Fibroblast of peridontal ligament (primary cell): ENCODE measurements around the gene CDC5L.
"Not testable (repeated sequence)": the region's sequence is repeated elsewhere in the genome, so short reads cannot be mapped to it uniquely, and the experiment has no call there.

Experiments used
- DNase-seq: peaks from one replicate; pipeline ENCODE4 v3.0.0-alpha.2; 2010; ENCODE audit errors: extremely low read depth

Gene CDC5L

DNA sequence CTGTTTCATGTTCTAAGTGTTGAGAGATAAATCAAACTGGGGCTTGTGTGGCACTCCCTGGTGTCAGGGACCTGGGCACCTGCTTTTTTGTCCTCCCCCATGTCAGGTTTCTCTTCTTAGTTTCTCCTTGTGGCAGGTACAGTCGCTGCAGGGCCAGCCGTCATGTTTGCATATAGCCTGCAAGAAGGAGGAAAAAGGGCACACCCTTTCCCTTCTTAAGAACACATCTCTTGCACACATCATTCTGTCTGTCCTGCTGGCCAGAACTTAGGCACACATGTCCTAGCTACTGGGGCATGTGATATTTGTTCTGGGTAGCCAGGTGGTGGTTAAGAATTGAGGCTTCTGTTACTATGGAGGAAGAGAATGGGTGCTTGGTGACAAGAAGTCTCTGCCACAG is 27.9 kb downstream of the CDC5L start:
- no peak for DNase-seq

DNA sequence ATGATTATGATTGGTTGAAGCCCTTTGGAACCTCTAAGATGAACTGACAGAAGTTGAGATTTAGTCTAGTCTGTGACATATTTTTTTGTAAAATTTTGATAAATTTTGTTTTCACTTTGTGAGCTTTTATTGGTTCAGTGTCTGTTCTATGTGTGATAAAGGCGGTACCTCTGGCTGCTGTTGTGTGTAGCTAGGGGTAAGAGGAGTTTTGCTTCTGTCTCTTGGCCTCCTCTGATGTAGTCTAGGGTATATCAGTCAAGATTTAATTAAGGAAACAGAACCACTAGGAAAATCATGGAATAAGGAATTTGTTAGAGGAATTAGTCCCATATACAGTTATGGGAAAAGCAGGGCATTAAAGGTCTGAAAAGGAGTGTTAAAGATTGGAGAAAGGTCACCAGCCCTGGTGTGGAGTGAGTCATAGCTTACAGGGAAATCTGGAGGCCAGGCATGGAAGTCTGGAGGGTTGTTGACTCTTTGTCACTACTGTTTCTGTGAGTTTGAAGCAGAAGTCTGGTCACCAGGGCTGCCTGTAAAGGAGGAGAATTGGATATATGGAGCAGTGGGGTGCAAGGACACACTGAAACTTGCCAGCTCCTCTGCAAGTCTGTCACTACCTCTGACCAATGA is 28.5 kb downstream of the CDC5L start:
- DNase-seq: peak; percentile 44

DNA sequence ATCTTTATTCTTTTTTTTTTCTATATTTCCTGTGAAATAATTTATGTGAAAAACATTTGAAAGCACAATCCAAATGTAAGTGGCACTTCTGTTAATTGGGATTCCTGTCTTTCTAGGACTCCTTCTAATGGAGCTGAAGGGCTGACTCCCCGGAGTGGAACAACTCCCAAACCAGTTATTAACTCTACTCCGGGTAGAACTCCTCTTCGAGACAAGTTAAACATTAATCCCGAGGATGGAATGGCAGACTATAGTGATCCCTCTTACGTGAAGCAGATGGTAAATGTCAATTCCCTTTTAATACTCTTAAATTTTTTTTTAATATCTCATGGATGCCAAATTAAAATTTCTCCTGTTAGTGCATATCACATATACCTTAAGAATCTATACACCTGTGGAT is 35.0 kb downstream of the CDC5L start:
- no peak for DNase-seq

DNA sequence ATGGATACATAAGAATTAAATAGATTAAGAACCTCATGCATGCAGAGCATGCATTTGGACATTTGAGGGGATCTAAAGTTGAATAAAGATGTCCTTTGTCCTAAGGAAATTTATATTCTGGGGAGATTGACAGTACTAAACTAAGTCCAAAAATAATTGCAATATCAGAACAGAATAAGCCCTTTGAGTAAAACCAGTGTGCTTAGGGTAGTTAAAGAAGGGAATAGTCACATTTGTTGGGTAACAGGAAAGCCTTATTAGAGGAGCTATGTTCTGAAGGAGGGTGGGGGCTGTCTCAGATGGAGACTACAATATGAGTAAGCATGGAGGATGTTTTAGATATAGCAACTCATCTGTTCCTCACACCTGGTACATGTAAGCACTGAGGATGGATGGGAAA is 35.8 kb downstream of the CDC5L start:
- no peak for DNase-seq

DNA sequence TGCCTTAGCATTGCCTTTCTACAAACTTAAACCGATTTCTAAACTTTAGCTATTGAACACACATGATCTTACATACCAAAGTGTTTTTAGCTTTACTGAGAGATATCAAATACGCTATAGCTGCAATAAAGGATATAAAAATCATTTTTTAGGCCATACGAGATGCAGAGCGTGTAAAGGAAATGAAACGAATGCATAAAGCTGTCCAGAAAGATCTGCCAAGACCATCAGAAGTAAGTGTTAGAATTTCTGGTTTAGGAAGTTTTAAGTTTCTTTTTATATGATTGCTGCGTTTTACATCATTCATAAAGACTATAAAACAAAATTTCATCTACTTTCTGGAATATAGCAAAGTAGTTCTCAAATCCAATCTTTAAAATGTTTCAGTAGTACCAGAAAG is 38.4 kb downstream of the CDC5L start:
- no peak for DNase-seq

DNA sequence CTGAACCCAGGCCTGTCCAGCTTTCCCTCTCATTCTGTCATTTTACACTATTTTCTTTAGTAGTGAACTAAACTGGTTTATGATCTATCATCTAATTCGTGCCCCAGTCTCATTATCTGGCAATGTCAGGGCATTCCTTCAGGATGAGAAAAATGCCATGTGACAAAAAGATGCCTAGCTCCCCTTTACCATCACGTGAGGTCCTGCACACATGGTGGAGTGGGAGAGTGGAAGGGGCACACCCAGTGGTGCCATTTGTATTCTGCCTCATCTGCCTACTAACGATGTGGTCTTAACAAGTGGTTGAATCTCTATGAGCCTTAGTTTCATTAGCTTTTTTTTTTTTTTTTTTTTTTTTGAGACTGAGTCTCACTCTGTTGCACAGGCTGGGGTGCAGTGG is 41.2 kb downstream of the CDC5L start:
- peak; percentile 63 for DNase-seq

DNA sequence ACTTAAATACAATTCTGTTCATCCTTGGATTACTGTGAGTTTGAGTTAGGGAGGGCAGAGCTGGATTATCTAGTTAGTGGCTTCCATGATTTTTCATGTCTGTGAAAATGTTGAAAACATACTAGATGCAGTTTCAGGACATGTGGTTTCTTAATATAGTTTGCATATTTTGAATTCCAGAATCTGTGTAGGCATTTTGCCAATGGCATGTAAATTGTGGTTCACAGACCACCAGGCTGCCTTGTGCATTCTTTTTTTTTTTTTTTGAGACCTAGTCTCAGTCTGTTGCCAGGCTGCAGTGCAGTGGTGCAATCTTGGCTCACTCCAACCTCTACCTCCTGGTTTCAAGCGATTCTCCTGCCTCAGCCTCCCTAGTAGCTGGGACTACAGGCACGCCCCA is 42.8 kb downstream of the CDC5L start:
- peak; percentile 72 for DNase-seq

DNA sequence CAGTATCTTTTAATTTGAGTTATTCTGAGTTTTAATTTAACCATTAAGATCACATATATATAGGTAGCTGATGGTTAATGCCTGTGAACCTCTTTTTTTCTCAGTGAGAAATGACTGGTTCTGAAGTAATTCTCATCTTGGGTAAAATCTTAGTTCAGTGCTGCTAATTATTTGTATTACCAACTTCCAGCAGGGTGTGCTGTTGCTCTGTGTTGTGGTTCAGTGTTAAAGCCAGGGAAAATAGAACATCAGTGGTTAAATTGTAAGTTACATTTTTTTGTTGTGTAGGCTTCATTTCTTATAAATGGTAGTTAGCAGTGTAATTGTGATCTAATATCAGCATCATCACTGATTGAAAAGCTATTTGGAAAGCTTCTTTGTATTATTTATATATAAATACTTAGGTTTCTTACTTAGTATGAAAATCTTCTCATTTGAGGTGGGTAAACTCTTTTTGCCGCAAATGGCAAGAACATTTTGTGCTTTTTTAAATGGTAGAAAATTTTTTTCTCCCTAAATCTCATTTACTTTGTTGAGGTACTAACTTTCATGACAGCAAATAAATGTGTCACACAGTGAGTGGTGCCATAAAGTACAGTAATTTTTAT is 43.7 kb downstream of the CDC5L start:
- DNase-seq: peak; percentile 91

DNA sequence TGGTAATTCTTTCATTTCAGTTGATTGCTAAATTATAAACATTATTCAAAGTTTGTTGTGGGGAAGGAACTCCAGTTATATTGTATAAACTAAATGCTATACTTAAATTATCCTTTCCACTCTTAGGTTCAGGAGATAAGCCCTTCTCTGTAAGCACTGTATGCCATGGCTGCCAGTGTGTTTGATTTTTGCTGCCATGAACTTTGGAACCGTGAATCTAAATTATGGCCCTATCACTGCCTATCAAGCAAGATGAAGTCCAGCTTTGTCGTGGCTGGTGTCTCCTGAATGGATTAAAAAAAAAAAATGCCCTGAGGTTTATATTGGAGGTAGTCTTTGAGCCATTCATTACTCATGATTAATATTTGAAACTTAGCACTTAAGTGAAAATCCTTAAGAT is 44.7 kb downstream of the CDC5L start:
- no peak for DNase-seq

DNA sequence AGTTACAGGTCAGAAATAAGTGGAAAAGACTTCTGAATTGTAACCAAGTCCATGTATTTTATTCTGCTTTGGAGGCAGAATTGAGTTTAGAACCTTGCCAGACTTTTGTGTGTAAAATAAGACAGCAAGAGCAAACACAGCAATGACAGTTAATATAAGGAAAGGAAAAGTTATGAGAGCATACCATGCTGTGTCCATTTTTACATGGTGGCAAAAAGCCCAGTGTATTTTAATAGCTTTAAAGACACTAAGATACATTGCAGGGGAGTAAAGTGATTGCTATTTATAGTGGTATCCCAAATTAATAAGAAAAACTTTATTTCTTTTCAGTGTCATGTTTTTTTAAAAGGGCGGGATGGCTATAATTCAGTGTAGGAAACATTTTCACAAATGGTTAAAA is 45.2 kb downstream of the CDC5L start:
- DNase-seq: no peak

DNA sequence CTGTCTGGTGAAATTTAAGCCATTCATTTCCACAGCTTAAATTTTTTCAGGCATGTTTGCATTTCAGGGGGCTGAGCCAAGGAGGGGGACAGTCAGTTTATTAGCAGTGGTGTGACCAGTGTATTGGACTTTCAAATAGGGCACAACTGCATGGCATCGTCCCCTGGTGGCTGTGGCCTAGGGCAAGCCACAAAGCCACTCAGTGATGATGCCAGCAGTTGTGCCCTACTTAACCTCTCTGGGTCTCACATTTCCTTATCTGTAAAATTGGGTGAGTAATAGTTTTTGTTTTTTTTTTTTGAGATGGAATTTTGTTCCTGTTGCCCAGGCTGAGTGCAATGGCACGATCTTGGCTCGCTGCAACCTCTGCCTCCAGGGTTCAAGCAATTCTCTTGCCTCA is 48.0 kb downstream of the CDC5L start:
- DNase-seq: no peak

DNA sequence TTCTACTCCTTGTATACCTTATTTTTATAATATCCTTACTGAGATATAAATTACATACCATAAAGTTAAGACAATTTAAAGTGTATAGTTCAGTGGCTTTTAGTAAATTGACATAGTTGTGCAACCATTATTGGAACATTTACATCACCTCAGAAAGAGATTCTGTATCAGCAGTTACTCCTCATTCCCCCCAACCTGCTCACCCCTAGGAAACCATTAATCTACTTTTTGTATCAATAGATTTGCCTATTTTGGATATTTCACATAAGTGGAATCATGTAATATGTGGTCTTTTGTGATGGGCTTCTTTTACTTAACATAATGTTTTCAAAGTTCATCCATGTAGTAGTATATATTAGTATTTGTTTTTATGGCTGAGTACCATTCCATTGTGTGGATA is 51.3 kb downstream of the CDC5L start:
- no peak for DNase-seq

DNA sequence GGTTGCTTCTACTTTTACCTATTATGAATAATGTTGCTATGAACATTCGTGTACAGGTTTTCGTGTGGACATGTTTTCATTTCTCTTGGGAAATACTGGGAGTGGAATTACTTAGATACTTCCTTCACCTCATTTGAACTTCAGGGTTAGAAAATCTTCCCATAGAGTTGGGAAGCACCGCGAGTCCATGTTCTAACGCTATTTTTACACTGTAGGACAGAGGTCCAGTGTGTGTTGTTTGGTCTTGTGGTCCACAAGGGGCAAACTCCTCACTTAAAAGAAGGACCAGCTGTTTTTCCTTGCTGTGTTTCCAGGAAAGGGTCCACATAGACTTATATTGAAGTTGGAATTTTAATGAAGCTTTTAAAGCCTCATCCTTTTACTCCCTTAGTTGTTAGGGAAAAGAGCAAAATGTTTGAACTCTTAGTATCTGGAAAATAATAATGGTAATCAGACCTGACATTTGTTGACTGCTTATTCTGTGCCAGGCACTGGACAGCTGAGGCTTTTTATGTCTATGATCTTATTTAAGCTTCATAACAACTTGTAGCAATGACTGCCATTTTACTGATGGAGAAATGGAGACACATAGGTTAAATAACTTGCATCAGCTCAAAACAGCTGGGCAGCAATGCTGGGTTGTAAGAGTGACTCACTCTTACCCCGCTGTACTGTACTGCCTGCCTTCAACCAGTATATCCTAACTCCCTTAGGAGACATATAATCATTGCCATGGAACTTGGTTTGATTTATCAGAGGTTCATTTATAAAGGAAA is 52.0 kb downstream of the CDC5L start:
- DNase-seq: peak; percentile 82

DNA sequence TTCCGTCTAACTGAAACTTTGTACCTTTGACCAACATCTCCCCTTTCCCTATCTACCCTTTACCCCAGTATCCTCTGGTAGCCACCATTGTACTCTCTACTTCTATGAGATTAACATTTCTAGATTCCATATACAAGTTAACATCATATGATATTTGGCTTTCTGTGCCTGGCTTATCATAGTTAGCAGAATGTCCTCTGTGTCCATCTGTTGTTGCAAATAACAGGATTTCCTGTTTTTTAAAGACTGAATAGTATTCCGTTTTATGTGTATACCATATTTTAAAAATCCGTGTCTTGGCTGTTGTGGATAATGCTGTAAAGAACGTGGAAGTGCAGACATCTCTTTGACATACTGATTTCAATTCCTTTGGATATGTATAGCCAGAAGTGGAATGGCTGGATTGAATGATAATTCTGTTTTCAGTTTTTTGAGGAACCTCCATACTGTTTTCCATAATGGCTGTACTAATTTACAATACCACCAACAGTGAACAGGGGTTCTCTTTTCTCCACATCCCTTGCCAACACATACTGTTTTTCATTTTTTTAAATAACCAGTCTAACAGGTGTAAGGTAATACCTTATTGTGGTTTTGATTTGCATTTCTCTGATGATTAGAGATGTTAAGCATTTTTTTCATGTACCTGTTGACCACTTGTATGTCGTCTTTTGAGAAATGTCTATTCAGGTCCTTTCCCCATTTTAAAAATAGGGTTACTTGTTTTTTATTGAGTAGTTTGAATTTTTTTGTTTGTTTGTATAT is 53.8 kb downstream of the CDC5L start:
- DNase-seq: no peak

DNA sequence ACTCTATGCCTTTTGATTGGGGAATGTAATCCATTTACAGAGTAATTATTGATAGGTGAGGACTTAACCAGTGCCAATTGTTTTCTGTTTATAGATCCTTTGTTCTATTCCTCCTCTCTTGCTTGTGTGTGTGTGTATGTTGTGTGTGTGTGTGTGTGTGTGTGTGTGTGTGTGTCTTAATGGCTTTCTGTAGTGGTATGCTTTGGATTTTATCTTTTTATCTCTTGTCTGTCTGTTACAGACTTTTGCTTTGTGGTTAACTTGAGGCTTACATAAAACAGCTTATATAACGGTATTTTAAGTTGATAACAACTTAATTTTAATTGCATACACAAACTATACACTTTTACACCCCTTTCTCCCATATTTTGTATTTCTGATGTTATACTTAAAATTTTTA is 54.7 kb downstream of the CDC5L start:
- no peak for DNase-seq

DNA sequence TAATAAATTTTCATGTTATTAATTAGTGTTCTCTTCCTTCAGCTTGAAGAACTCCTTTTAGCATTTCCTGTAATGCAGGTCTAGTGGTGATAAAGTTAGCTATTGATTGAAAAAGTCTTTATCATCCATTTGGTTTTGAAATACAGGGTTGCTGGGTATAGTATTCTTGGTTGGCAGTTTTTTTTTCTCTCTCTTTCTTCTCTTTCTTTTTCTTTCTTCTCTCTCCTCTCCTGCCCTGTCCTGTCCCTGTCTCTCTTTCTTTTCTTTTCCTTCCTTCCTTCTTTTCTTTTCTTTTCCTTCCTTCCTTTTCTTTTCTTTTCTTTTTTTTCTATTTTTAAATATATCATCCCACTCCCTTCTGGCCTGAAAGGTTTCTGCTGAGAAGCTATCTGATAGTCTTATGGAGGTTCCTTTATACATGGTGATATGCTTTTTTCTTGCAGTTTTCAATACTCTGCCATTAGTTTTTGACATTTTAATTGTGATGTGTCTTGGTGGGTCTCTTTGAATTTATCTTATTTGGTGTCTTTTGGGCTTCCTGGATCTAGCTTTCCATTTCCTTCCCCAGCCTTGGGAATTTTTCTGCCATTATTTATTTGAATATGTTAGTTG is 55.4 kb downstream of the CDC5L start:
- DNase-seq: no peak

DNA sequence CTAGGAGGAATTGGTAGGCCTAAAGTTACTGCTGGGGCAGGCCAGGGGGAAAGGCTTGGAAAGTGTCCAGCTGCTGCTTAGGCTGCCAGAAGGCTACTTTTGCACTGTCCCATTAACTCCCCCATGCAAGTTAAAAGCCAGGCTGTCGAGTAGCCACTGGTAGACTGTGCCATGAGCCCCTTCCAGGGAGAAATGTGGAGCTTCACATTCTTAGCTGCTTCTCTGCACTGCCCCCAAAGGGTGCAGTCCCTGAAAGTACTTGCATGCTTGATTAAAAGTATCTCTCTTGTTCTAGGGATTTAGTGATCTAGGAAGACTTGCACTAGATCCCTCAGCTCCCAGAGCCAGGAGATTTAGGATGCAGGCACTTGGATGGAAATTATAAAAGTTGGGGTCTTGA is 57.3 kb downstream of the CDC5L start:
- no peak for DNase-seq

DNA sequence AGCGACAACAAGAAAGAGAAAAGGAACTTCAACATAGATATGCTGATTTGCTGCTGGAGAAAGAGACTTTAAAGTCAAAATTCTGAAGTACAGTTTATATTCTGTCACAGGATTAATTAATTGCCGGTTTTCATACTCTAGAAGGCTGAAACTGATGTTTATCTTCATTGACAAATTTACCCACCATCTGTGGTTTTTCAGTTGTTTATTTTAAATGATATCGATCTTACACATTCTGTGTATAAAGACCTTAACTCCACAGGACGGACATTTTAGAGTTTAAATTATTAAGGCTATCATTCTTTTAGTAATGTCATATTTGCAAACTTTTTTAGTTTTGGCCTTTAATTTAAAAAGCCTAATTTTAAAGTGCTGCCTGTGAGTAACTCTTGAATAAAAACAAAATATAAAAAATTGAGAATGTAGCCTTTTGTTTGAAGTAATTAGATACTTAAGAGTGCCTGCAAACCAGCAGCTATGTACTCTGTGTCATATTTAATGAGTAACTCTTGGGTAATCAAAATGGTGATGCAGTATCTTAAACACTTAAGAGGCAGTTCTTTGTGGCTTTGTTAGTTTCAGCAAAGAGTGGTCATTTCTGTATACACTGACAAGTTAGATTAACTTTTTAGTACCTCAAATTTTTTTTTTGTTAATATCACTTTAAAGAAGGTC is 59.3 kb downstream of the CDC5L start:
- peak; percentile 95 for DNase-seq

DNA sequence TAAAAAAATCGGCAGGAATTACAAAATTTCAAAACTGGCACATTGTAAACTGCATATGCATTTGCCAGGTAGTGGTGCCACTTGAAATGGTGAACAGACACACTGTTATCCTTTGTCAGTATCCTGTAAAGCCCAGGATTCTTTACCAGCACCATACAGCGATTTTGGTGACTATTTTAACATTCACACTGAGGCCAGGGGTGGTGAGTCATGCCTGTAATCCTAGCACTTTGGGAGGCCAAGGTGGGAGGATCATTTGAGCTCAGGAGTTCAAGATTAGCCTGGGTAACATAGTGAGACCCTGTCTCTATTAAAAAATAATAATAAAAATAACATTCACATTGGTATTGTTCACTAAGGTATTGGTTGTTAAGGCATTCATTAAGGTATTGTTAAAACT is 61.7 kb downstream of the CDC5L start:
- not testable (repeated sequence) for DNase-seq

DNA sequence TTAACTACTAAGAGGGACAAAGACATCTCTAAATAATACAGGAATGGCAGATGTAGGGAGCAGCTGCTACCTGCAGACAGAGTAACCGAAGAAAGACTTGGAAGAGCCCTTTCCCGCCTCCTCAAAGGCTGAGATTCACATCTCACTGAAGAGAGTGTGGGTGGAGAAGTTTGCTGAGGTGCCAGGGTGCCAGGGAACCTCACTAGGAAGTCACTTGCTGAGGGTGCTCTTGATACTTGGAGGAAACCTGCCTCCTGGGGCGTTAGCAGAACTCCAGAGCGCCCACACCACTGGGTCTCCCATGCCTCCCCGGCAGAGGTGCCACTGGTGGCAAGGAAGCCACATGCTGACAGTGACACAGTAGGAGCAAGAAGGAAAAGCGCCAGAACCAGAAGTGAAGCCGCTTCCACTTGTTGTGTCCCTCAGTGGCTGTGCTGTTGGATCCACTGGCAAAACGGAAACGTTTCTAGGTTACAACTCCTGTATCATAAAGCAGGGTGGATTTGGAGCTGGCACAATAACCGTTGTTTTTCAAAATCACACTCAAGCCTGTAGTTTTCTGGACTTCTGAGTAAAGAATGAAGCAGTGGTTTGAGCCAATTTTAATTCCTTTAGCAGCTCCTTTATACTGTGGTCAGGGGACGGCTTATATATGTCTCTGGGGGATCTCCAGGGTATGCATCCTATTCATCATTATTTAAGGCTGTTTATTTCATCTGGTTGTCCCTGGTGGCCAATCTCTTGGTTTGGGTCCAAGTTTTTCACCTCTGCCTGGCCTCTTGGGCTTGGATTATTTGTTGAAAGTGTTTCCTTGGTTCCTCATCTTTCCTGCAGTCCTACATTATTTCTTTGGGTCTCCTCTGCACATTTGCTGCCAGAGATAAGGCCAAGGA is 64.5 kb downstream of the CDC5L start:
- peak; percentile 74 for DNase-seq
